Measurements from ENCODE around the gene IFT27.

DNA sequence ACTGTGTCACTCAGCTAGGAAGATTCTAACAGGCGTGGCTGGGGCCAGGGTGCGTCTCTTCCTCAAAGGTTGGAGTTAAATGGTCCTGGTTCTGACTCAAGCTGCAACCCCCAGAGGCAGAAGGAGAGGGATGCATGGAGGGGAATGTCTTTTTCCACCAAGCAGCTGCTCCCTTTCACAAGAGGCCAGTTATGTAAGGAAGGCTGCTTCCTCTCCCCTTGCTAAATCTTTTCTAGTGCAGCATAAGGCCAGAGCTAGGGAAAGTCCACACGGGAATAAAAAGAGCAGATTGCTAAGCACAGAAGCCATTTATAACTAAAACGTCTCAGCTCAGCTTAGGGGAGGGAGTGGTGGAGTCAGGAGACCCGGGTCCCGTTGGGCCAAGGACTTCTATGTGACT is 30.9 kb upstream of the IFT27 start:
- TF ChIP-seq, protein P1, sequence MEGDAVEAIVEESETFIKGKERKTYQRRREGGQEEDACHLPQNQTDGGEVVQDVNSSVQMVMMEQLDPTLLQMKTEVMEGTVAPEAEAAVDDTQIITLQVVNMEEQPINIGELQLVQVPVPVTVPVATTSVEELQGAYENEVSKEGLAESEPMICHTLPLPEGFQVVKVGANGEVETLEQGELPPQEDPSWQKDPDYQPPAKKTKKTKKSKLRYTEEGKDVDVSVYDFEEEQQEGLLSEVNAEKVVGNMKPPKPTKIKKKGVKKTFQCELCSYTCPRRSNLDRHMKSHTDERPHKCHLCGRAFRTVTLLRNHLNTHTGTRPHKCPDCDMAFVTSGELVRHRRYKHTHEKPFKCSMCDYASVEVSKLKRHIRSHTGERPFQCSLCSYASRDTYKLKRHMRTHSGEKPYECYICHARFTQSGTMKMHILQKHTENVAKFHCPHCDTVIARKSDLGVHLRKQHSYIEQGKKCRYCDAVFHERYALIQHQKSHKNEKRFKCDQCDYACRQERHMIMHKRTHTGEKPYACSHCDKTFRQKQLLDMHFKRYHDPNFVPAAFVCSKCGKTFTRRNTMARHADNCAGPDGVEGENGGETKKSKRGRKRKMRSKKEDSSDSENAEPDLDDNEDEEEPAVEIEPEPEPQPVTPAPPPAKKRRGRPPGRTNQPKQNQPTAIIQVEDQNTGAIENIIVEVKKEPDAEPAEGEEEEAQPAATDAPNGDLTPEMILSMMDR (IDR thresholded peaks at IDR 0.05): no peak
- TF ChIP-seq EZH2 (IDR thresholded peaks at IDR 0.05) (no peak), EZH2phosphoT487 (IDR thresholded peaks at IDR 0.05) (no peak)

Data from neural progenitor cell (in vitro differentiated cells).